ENCODE measurements around the gene HOGA1. TPM values are rescaled to one million over a fixed set of nuclear protein-coding genes. Genes with fewer than 3 reads are reported as not detected.

HOGA1 gene
- total and polyA plus RNA-seq, 2 of the 13 experiments (the other 11 are each of a cell fraction or from before 2014, with no cell fraction given): 7.6 to 19.5 TPM

DNA sequence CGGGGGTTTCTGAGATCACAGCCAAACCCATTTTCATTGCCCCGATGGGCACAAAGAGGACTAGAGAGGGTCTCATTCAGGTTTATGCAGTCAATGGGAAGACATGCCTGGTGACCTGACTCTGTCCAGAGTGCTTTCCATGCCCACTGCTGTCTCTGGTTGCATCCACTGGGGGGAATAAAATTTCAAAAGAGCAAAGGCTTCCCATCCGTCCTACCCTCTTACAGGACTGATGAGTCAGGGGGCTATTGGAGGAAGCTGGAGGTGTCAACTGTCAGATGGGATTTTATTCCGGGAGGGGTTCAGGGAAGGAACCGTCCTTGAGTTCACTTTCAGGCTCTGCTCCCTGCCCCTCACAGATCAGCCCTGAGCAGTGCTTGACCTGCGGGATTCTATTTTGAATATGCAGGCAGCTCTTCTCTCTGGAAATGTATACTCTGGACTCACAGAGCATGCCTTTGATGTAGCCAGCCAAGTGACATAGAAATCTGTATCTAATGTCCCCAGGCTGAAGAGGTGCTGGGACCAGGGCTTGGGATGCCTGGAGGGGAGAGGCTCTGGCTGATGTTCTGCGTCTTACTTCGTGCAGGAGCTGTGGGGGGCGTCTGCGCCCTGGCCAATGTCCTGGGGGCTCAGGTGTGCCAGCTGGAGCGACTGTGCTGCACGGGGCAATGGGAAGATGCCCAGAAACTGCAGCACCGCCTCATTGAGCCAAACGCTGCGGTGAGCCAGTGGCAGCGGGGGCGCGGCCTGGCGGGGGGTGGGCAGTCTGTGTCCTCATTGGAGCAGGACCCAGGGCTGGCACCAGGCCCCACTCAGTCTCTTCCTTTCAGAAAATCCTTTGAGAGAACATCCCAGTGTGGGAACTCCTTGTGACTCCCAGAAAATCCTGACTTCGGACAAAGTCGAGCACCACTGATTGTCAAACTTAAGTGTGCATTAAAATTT, 17.4 kb downstream of the HOGA1 start:
- FAIRE-seq (no peak), DNase-seq (ENCODE audit: low spot score) (no peak), ATAC-seq (no peak; the same call in 1 of the 3 replicates)
- intact Hi-C loops (cut with micrococcal nuclease; ENCODE audit: unreplicated experiment) (no loop called here), in situ Hi-C loops (cut with HindIII; ENCODE audit: extremely low pct_ligation_motif_present, low pct_unique_long_range_greater_than_20kb) (no loop called here)
- POLR2A ChIA-PET: no interaction called here
- H4K20me1 ChIP-seq (ENCODE audit: insufficient read depth, low read length): no peaks in the 10 kb centered on the region
- no peaks in the 10 kb centered on the region for H3K9me3 ChIP-seq (ENCODE audit: low read length)
- H3K36me3 ChIP-seq (replicated peaks in 1 of 2; ENCODE audit: control insufficient read depth in 1 of 2, insufficient read depth in 2 of 2, low read length in 2 of 2): no peaks in the 10 kb centered on the region
- 95% methylated on average over 15 of the region's 21 CpGs for WGBS (ENCODE audit: low lambda C conversion rate)
- H3K4me3 ChIP-seq (replicated peaks in 1 of 3; ENCODE audit: insufficient read depth in 1 of 3, low read depth in 2 of 3, low read length in 3 of 3): no peak overlapping the region
- CTCF ChIA-PET (ENCODE audit: low intra/inter-chr PET ratio, low total read pairs): no interaction called here
- no peaks in the 10 kb centered on the region for H3K79me2 ChIP-seq (ENCODE audit: insufficient read depth, low read length)
- BruUV-seq (replicated peaks): no TSS peak
- no peak overlapping the region for H3K9ac ChIP-seq (ENCODE audit: insufficient read depth, low read depth, low read length)
- H3K4me2 ChIP-seq (ENCODE audit: low read depth, low read length): no peak overlapping the region
- no peaks in the 10 kb centered on the region; a peak in 1 of 5 replicates for H3K27me3 ChIP-seq (ENCODE audit: control insufficient read depth in 1 of 2, insufficient read depth in 2 of 2, low read length in 2 of 2)
- no peak overlapping the region for H3K27ac ChIP-seq (ENCODE audit: extremely low read length, insufficient read depth, low read length)
- H3K4me1 ChIP-seq (ENCODE audit: insufficient read depth, low read length): peaks cover 31% of the 10 kb centered on the region
- no peak overlapping the region for H2AFZ ChIP-seq (ENCODE audit: low read length)
- no peak for TF ChIP-seq GLMP (CRISPR knock-in tag; IDR thresholded peaks at IDR 0.05; ENCODE audit: borderline replicate concordance)
- no peak for TF ChIP-seq MTF1 (CRISPR knock-in tag; IDR thresholded peaks at IDR 0.05)
- TF ChIP-seq, protein P1, sequence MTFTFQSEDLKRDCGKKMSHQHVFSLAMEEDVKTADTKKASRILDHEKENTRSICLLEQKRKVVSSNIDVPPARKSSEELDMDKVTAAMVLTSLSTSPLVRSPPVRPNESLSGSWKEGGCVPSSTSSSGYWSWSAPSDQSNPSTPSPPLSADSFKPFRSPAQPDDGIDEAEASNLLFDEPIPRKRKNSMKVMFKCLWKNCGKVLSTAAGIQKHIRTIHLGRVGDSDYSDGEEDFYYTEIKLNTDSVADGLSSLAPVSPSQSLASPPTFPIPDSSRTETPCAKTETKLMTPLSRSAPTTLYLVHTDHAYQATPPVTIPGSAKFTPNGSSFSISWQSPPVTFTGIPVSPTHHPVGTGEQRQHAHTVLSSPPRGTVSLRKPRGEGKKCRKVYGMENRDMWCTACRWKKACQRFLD (CRISPR knock-in tag; IDR thresholded peaks at IDR 0.05; ENCODE audit: borderline replicate concordance): no peak
- TF ChIP-seq ZNF75D (CRISPR knock-in tag; IDR thresholded peaks at IDR 0.05; ENCODE audit: borderline replicate concordance): no peak
- no peak for TF ChIP-seq ATM (IDR thresholded peaks at IDR 0.05; ENCODE audit: borderline replicate concordance)
- no peak for TF ChIP-seq GMEB2 (CRISPR knock-in tag; IDR thresholded peaks at IDR 0.05; ENCODE audit: low read depth)
- no peak for TF ChIP-seq ZBTB21 (CRISPR knock-in tag; IDR thresholded peaks at IDR 0.05)
- no peak for TF ChIP-seq XBP1 (CRISPR knock-in tag; IDR thresholded peaks at IDR 0.05)
- no peak for TF ChIP-seq THAP7 (CRISPR knock-in tag; IDR thresholded peaks at IDR 0.05)
- no peak for TF ChIP-seq ZNF784 (CRISPR knock-in tag; IDR thresholded peaks at IDR 0.05; ENCODE audit: borderline replicate concordance)
- TF ChIP-seq, protein P2, sequence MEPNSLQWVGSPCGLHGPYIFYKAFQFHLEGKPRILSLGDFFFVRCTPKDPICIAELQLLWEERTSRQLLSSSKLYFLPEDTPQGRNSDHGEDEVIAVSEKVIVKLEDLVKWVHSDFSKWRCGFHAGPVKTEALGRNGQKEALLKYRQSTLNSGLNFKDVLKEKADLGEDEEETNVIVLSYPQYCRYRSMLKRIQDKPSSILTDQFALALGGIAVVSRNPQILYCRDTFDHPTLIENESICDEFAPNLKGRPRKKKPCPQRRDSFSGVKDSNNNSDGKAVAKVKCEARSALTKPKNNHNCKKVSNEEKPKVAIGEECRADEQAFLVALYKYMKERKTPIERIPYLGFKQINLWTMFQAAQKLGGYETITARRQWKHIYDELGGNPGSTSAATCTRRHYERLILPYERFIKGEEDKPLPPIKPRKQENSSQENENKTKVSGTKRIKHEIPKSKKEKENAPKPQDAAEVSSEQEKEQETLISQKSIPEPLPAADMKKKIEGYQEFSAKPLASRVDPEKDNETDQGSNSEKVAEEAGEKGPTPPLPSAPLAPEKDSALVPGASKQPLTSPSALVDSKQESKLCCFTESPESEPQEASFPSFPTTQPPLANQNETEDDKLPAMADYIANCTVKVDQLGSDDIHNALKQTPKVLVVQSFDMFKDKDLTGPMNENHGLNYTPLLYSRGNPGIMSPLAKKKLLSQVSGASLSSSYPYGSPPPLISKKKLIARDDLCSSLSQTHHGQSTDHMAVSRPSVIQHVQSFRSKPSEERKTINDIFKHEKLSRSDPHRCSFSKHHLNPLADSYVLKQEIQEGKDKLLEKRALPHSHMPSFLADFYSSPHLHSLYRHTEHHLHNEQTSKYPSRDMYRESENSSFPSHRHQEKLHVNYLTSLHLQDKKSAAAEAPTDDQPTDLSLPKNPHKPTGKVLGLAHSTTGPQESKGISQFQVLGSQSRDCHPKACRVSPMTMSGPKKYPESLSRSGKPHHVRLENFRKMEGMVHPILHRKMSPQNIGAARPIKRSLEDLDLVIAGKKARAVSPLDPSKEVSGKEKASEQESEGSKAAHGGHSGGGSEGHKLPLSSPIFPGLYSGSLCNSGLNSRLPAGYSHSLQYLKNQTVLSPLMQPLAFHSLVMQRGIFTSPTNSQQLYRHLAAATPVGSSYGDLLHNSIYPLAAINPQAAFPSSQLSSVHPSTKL (CRISPR knock-in tag; IDR thresholded peaks at IDR 0.05): no peak
- no peak for TF ChIP-seq ETV5 (CRISPR knock-in tag; IDR thresholded peaks at IDR 0.05; ENCODE audit: borderline replicate concordance)
- no peak for TF ChIP-seq ZNF841 (CRISPR knock-in tag; IDR thresholded peaks at IDR 0.05; ENCODE audit: borderline replicate concordance)

All from HepG2 (cell line).